GM12801 (cell line): ENCODE data around the gene ITGA2B.

Experiments
- TF ChIP-seq, protein P1 (sequence below): IDR thresholded peaks from one replicate; pipeline ENCODE4 v1.5.1; 2011; ENCODE audit warnings: control low read depth; ENCODE audit not compliant: insufficient read length; ENCODE audit errors: extremely low read depth

The ITGA2B gene

DNA sequence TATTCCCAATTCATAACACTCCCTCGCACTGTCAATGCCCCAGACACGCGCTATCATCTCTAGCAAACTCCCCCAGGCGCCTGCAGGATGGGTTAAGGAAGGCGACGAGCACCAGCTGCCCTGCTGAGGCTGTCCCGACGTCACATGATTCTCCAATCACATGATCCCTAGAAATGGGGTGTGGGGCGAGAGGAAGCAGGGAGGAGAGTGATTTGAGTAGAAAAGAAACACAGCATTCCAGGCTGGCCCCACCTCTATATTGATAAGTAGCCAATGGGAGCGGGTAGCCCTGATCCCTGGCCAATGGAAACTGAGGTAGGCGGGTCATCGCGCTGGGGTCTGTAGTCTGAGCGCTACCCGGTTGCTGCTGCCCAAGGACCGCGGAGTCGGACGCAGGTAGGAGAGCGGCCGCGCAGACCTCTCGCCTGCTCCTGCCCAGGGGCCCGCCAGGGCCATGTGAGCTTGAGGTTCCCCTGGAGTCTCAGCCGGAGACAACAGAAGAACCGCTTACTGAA, 44.5 kb downstream of the ITGA2B start, which contains the start of gene GRN:
GRN (plus strand) TSS at position 364 of the 515 bp plus-strand sequence. CDS start 3,863 bp downstream, outside the sequence.
- TF ChIP-seq, protein P1, sequence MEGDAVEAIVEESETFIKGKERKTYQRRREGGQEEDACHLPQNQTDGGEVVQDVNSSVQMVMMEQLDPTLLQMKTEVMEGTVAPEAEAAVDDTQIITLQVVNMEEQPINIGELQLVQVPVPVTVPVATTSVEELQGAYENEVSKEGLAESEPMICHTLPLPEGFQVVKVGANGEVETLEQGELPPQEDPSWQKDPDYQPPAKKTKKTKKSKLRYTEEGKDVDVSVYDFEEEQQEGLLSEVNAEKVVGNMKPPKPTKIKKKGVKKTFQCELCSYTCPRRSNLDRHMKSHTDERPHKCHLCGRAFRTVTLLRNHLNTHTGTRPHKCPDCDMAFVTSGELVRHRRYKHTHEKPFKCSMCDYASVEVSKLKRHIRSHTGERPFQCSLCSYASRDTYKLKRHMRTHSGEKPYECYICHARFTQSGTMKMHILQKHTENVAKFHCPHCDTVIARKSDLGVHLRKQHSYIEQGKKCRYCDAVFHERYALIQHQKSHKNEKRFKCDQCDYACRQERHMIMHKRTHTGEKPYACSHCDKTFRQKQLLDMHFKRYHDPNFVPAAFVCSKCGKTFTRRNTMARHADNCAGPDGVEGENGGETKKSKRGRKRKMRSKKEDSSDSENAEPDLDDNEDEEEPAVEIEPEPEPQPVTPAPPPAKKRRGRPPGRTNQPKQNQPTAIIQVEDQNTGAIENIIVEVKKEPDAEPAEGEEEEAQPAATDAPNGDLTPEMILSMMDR, result no peak

DNA sequence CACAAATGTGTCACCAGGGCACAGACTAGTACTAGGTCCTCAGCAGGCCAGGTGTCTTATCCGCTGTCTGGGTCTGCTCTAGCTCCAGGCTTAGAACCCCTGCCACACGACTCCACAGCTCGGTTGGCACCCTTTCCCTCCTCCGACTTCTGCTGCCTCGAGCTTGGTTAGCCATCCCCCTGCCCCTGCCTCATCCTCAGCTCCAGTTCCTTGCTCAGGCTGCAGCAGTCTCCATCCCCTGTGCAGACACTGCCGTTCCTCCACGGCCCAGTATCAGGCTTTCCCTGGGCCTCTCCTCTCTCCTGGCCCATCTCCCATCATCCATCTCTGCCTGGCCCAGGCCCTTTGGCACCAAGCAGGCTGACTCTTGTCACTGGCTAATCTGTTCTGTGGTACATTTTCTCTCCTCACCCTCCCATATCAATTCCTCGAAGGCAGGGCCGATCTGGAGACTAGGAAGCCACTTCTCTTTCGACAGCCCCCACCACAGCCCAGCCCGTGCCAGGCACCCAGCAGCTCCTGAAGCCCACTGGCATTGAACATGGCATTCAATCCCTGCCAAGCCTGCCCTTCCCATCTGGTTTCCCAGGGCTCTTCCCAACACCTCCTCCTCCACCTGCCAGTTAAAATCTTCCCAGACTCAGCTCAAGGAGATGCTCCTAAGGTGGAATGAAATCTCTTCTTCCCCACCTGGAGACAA, 45.8 kb downstream of the ITGA2B start:
- TF ChIP-seq, protein P1, result no peak

DNA sequence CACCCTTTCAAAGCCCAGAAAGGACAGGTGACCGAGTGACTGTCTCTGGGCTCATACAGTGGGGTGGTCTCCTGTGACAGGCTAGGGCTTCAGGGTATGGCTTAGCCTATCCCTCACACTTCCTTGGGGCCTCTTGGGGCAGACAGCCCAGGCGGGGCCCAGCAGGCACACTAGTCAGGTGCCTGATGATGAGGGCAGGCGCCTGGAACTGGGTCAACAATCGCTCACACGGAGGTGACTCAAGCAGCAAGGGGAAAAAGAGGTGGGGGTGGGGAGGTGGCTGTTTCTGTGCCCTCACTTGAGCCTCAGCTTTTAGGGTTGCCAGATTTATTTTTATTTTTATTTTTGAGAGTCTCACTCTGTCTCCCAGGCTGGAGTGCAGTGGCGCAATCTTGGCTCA, 50.7 kb downstream of the ITGA2B start:
- TF ChIP-seq, protein P1, result no peak

DNA sequence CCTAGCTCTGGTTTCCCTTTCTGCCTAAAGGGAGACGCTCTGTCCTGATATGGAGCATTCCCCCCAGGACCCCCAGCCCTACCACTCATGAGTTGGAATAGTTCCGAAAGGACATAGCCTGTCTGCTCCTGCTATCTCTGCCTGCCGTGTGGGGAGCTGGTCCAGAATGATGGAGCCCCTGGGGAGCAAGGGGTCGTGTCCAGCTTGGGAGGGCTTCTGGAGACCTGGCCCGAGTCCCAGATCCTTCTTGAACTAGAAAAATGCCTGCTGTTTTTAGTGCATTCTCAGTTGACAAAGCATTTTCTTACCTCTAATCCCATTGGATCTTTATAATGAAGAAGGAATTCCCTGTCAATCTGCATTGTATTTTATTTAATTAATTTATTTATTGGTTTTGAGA, 53.5 kb downstream of the ITGA2B start:
- TF ChIP-seq, protein P1, result no peak

DNA sequence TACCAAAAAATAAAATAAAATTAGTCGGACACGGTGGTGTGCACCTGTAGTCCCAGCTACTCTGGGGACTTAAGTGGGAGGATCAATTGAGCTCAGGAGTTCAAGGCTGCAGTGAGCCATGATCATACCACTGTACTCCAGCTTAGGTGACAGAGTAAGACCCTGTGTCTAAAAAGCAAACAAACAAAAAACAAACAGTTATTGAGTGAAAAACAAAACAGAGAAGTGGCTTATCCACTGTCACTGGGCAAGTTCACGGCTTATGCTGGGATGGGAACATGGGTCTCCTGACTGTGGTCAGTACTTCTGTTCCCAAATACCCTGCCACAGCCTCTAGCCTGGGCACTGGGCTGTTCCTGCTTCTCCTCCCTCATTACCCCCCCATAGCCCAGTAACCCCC, 53.9 kb downstream of the ITGA2B start:
- TF ChIP-seq, protein P1, result no peak

DNA sequence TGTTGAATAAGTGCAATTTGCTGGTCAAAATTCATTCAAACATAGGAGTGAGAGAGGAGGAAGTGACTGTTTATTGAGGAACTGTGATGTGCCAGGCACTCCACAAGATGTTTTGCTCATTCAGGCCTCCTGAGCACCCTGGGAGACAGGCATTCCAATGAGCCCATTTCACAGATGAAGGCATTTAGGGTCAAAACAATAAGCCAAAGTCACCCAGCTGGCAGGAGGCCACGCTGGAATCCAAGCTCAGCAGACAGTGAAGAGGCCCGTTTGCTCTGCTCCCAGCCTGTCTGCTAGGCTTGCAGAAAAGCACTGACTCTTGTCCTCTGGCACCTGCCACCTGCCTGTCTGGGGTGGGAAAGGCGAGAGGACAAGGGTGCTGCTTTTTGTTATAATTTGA, 54.7 kb downstream of the ITGA2B start:
- TF ChIP-seq, protein P1, result no peak

DNA sequence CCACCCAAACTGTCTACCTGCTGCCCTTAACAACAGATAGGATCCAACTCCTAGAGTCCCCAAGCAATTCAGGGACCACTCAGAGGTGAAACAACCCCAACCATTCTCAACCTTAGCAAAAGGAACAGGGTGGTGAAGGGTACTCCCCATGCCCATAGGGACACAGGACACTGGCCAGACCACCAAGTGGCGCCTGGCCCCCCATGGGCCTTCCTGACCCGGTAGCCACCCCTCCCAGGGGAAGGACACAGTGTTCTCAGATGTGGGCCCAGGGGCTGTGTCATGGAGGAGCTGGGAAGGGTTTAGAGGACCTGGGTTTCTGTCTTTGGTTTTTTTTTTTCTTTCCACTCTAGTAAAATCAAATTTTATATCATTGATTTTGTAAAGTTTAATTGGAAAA, 55.1 kb downstream of the ITGA2B start:
- TF ChIP-seq, protein P1, result no peak
